Raji (cell line): ENCODE measurements around the gene SEC61G.

Experiments used
- POLR2A ChIP-seq: IDR thresholded peaks from 2 replicates; pipeline ENCODE4 v1.6.1; 2011; ENCODE audit warnings: low read depth, low read length, control low read depth; ENCODE audit not compliant: insufficient read depth

Gene SEC61G

DNA sequence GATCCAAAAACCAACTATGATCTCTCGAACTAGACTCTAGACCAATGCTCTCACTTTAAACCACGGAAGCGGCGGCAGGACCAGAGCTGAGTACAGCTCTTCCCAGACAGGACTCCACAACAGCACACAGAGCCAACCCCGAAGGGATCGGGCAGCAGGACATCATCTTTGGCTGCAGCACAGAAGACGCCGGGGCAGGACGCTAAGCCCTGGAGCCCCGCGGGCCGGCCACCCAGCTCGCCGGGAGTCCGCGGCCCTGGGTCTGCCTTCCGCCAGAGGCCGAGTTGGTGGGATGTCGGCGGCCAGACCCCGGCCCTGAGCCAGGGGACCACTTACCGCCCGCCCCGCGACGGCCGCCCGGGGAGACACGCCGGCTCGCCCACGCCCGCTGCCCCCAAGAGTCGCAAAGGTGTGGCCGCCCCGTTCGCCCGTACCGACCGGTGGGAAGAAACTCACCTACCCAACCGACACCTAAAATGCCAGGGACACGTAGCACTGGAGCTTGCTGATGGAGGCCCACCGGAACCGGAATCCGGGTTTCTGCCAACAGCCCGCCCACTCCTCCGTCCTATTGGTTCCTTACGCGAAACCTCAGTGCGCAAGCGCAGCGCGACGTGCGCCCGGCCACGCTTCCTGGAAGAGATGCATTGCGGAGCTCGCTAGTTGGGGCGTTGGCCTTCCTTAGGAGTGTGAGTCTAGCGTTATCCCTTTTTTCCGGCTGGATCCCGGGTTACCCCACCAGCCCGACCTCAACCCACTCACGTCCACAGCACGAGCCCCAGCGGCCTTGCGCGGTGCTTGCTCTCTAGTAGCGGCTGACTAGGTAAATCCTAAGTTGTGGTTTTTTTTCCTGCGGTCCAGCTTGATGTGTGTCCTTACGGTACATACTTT, at the start of gene SEC61G:
TSS of gene SEC61G (minus strand) at position 510 of the 891 bp plus-strand sequence. CDS start 1,623 bp downstream, outside the sequence.
- TF ChIP-seq POLR2A: peak; percentile 93

DNA sequence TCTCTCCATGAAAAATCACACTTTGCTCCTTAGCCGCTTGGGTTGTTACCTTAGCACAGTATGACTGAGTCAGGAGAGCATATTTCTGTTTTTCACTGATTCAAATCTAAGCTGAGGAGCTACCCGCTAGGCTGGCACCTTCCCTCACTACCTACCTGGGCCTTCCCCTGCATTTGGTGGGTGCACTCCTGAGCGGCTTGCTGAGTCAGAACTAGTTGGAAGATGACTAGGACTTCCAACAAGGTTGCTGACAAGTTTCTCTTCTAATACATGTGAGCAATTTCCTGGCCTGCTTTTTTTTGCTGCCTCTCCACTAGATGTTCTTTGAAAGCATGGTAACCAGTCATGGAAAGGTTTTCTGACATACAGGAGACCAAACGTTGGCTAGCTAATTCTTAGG, 43.8 kb upstream of the SEC61G start:
- TF ChIP-seq POLR2A: no peak

DNA sequence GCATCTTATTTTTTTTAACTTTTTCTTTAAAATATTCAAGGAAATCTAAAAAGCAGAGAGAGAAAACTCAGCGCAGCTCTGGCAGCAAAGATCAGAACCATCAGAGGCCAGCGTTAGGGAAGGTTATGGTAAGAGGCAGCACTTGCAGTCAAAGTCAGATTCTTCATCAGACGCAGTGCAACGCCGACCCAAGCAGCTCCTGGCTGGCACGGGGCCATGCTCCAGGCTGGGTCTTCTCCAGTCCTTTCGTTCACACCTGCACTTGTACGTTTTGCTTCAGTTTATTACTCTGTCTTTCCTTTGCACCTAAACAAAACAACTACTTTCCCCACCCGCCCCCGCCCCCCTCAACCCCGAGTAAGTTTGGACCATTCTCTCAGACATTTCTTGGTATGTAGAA, 43.1 kb upstream of the SEC61G start:
- no peak for TF ChIP-seq POLR2A

DNA sequence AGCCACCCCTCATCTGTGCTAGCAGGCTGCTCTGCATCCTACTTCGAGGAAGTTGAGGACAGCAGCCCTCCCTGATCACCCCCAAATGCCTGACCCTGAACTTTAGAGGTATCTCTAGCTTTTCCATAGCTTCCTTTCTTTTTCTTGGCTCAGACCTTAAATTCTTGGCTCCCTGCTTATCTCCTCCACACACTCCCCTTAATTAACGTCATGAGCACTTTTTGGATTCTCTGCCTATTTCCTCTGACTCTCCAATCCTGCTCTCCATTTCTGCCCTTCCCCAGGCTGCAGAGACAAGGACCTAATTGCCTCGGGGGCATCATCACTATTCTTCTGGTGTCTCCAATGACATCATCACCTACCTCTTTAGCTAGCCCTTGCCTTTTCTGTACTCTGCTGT, 40.8 kb upstream of the SEC61G start:
- TF ChIP-seq POLR2A: no peak

DNA sequence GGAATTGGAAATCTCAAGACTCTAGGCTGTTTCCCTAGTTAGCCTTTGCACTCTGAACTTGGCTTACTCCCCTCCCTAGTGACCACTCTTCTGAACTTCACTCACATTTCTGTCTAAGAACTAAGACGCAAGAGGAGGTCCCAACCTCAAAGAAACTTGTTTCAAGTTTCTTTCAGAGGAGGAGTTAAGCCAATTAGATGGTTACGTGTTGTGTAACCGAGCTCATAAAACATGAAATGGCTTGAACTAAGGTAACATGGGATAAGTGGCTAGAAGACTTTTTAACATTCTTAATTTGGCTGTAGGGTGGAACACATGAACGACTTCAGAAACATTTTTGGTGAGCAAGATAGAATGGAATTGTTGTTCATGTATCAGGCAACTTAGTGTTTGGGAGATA, 39.5 kb upstream of the SEC61G start:
- TF ChIP-seq POLR2A: no peak

DNA sequence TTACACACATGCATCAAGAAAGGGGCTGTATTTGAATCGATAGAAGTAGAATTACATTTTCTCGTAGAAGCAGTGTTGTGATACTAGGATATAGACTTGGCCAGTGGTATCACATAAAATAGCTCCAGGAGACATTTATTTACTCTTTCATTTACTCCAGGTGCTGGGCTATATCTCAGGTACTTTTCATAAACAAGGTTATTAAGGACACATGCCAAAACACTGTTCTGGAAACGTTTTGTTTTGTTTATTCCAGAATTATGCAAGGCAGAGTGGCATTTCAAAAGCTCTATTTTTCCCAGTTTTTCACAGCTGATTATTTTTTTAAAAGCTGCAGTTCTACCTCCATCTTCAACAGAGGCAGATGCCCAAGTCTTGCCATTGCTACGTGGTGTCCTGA, 37.8 kb upstream of the SEC61G start:
- TF ChIP-seq POLR2A: no peak

DNA sequence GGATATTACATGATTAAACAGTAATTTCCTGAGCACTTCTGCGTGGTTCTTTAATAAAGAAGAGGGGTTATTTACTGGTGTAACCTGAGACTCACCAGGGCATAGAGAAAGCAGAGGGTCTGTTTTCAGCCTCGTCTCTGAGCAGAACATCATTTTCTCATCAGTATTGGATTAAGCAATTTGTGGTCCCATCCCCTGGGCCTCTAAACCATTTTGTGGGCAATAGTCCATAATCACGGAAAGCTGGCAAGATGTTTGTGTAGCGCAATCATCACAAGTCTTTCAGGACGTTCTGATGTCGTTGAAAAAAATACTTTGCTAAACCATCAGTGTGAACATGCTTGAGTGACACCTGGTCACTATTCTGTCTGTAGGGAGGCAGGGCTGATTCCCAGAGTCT, 37.1 kb upstream of the SEC61G start:
- TF ChIP-seq POLR2A: no peak

DNA sequence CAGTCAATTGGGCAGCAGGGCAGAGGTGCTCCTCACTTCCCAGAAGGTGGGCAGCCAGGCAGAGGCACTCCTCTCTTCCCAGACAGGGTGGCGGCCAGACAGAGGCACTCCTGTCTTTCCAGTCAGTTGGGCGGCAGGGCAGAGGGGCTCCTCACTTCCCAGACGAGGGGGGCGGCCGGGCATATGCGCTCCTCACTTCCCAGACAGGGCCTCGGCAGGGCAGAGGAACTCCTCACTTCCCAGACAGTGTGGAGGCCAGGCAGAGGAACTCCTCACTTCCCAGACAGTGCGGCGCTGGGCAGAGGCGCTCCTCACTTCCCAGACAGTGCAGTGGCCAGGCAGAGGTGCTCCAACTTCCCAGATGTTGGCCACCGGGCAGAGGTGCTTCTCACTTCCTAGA, 33.4 kb upstream of the SEC61G start:
- TF ChIP-seq POLR2A: no peak

DNA sequence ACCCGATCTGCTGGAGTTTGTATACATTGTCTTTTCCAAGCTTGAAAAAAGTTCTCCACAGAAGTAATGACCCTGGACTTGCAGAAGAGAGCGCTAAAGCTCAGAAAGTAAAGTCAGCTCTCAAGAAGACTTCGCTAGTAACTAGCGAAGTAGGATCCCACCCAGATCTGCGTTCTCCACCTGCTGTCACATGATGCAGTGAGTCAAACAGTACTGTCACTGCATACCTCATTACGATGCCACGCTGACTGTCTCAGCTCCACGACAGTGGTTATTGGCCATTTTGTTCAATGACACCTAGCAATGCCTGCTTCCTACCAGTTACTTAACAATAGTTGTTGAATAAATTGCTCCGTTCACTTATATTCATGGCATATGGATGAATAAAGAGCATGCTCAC, 29.7 kb upstream of the SEC61G start:
- no peak for TF ChIP-seq POLR2A

DNA sequence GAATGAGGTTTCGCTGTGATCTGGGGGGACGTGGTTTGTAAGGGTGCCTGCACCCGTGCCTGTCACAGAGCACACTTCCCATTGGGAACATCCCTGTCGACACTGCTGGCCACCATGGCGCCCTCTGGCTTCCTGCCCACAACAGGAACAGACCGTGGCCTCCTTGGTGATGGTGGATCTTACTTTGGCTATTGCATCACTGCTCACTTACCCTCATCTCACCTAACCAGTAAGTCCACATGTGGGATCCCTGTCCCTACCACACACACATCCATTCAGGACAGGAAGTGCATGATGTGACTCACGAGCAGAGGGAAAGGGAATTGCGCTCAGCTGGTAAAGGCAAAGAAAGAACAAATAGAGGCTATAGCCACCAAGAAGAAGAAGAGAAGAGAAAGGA, 26.2 kb upstream of the SEC61G start:
- TF ChIP-seq POLR2A: no peak

DNA sequence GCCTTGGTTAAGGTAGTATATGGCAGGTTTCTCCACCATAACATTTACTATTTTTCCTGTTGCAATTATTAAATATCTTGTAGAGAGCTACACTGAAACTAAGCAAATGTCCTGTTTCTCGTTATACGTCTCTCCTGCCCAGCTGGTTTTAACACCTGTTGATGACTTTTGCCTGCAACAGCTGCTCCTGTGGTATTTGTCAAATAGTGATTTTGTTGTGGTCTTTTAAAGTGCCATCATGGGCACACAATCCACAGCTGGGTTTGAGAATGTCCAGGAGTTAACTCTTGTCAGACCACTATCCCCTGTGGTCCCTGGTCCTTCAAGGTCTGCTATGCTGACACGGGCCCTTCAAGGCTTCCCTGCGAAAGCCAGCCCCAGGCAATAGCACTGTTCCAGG, 24.9 kb upstream of the SEC61G start:
- TF ChIP-seq POLR2A: no peak

DNA sequence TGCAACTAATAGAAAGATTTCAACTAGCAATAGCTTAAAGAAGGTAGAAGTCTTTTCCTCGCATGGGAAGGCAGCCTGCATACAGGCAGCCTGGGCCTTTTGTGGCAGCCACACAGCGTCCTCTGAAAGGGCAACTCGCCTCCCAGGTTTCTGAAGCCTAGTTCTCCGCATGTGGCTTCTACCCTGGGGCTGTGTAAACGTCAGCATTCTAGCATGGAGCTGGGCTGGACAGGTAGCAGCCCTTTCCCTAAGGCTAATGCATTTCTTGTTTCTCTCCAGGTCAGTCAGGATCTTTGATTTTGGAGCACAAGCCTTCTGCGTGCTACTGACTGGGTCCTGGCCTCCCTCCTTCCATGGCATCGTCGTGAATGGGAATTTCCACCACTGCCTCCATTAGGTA, 23.8 kb upstream of the SEC61G start:
- no peak for TF ChIP-seq POLR2A

DNA sequence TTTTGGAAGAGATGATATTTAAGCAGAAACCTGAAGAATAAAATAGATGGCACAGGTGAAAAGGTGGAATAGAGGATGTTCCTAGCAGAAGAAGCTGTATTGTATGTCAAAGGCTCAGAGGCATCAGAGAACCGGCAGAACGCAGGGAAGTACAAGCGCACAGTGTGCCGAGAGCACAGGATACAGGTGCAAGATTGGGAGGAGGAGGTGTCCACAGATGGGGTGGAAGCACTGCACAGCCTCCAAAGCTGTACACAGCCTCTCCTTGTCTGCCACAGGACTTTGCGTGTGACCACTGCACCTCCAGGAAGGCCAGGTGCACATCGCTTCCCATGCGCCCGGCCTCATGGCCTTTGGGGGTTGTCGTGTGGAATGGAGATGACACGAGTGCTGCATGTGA, 23.3 kb upstream of the SEC61G start:
- TF ChIP-seq POLR2A: no peak

DNA sequence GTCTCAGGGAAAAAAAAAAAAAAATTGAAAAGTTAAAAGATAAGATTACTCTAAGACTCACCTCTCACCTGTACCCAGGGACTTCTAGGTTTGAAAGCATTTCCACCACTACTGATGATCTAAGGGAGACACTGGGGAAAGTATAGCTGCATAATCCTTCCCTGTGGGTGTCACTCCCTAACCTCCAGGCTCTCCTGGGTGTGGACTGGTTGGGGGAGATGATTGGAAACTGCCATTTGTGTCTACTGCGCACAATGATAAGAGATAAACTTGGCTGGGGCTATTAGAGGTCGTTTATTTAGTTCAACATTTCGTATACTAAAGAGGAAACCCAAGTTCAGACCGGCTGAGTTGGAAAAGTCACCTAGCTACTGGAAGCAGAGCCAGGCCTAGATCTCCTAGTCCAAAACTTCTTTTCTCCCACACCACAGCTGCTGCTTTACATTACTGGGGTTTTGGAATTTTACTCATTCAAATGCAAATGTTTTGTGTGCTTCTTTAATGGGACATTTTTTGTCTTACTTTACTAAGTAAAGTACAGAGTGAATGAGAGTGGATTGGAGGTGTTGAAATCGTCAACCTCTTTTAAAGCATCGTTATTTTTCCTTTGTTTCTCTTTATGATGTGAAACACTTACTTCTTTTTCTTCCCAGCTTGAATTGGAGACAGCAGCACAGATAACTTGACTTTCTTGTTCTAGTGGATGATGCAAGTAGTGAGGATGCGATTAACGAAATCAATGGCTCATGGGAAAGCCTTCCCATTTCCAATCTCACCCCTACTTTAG, 22.3 kb upstream of the SEC61G start:
- TF ChIP-seq POLR2A: no peak

DNA sequence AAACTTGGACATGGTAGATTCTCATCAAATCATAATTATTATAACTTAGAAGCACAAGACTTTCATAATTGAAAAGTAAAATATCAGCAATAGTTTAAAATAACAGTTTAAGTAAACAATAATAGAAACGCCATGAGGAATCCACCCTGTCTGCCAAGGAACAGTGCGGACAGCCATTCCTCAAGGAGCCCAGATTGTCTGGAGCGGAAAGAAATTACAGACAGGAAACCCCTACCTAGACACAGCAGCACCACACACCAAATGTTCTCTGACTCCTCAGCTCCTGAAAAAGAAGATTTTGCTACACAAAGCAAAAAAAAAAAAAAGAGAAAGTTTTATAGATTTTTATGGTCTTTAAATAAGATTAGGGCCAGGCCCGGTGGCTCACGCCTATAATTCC, 21.5 kb upstream of the SEC61G start:
- no peak for TF ChIP-seq POLR2A
